ENCODE data around the gene PCSK7.

- no peak for TF ChIP-seq SIN3A (IDR thresholded peaks at IDR 0.05; ENCODE audit: borderline replicate concordance, insufficient read depth, low read length)
- TF ChIP-seq TAF1 (IDR thresholded peaks at IDR 0.05; ENCODE audit: borderline replicate concordance, insufficient read depth, low read length) = no peak
- TF ChIP-seq POLR2AphosphoS5 (IDR thresholded peaks at IDR 0.05; ENCODE audit: low read depth, low read length) = no peak
- no peak for TF ChIP-seq REST (IDR thresholded peaks at IDR 0.05; ENCODE audit: insufficient read depth in 1 of 2, low read depth in 2 of 2, low read length in 2 of 2)
These were observed 65.4 kb downstream of the PCSK7 start for GRCh38 chr11:117166491-117166890.
